Activated CD4-positive, alpha-beta T cell treated with anti-CD3 and anti-CD28 coated beads, Interleukin-2, amount 50 U/mL, for 16 hours (primary cell): ENCODE data around the gene CILP2.

ENCODE experiments used
- DNase-seq: peaks from one replicate; pipeline ENCODE4 v3.0.0-alpha.2; 2020

CILP2 gene

GRCh38 chr19:19568802-19569756, 31.0 kb downstream of the CILP2 start:
- DNase-seq = no peak

- no peak for DNase-seq
Measured at GRCh38 chr19:19570571-19570970, 32.5 kb downstream of the CILP2 start.

DNA sequence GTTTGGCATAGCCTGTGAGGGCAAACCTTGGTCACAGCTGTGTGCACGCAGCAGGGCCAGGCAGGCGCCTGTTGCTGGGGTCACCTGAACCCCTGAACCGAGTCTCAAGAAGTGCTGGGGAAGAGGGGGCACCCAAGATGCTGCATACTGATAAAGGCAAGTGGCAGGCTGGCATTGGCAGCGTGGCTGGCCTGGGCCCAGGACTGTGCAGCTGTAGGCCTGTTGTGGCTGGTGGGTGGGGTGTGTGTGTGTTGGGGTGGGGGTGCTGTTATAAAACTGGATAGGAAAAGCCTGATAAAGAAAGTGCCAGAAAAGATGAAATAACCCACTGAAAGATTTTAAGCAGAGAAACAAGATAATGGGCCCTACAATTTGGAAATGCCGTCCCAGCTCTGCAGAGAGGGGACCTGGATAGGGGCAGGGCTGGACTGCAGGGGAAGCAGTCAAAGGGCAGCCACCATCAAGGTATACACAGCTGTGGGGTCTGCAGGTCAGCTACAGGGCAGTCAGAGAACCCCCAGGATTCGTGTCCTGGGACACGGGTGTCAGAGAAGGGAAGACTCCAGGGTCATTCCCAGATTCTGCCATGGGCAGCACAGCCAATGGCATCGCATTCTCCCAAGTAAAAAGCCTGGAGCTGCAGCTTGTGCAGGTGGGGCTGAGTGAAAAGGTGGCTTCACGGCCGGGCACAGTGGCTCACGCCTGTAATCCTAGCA, 33.2 kb downstream of the CILP2 start:
- no peak for DNase-seq

DNA sequence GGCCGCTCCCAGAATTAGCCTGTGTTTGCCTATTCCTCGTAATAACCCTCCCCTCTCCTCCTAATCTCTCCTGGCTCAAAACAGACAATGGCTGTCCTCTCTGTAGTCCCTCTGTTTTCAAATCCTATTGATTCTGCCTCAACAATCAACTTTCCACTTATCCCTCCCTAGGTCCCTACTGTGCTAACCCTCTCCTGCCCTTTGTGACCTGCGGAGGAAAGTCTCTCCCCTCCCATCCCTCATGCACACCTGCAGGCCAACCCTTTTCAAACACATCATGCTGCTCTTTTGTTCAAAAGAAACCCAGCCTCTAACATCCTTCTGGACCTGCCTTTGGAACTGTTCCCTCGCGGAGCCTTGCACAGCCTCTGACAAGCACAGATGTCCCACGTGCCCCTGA, 37.3 kb downstream of the CILP2 start:
- DNase-seq = no peak

DNA sequence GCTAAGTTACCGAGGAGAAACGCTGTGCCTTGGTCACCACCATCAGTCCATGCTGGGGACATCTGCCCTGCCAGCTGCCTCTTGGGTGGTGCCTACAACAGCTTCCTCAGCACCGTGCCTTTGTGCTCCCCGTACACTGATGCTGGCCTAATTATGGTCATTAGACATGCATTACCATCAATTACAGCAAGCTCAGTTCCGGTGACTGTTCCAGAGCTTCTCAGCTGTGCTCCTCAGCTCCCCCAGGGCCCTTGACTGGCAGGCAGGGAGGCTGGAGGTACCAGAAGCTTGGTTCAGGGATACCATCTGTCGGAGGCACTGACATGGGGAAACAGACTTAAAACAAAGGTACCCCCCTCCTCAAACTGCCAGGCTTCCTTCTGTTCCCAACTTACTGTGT, 40.2 kb downstream of the CILP2 start:
- DNase-seq = no peak

GRCh38 chr19:19579533-19580361, 41.7 kb downstream of the CILP2 start:
- no peak for DNase-seq

GRCh38 chr19:19580418-19580817, 42.4 kb downstream of the CILP2 start:
- DNase-seq = no peak

GRCh38 chr19:19581391-19581790, 43.3 kb downstream of the CILP2 start:
- DNase-seq = no peak

DNA sequence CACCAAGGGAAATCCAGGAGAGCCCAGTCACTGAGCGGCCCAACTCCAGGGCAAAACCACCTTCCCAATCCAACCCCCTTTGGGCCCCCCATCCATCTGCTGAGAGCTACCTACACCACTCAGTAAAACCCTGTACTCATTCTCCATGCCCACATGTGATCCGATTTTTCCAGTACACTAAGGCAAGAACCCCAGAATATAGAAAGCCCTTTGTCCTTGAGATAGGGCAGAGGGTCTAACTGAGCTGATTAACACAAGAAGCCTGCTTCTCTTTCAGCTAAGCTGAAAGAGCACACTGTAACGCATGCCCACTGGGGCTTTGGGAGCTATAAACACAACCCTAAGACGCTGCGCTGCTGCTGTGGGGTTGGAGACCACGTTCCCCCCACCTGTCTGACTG, 44.4 kb downstream of the CILP2 start:
- no peak for DNase-seq

GRCh38 chr19:19584356-19584755, 46.3 kb downstream of the CILP2 start:
- no peak for DNase-seq

- DNase-seq = no peak
Measured at GRCh38 chr19:19587771-19588170, 49.7 kb downstream of the CILP2 start.

GRCh38 chr19:19588546-19588945, 50.5 kb downstream of the CILP2 start:
- DNase-seq = no peak

GRCh38 chr19:19591133-19591825, 53.2 kb downstream of the CILP2 start:
- DNase-seq = peak; percentile 91

- no peak for DNase-seq
Measured at GRCh38 chr19:19592690-19593089, 54.6 kb downstream of the CILP2 start.

- no peak for DNase-seq
Measured at GRCh38 chr19:19594381-19594780, 56.3 kb downstream of the CILP2 start.

GRCh38 chr19:19595171-19595701, 57.2 kb downstream of the CILP2 start:
- no peak for DNase-seq
